Keratinocyte (primary cell): ENCODE data around the gene RHOC.

Source experiments
- CTCF ChIP-seq, 3 experiments: IDR thresholded peaks in 1 of 3; conservative IDR thresholded peaks in 1 of 3; optimal IDR thresholded peaks in 1 of 3; 2 replicates in 2 of 3; 3 replicates in 1 of 3; pipeline versions ENCODE3 to v1.5.1; 2011; ENCODE audit warnings: low read length in 3 of 3, mild to moderate bottlenecking in 3 of 3, moderate library complexity in 2 of 3, control low read depth in 1 of 3, inconsistent platforms in 1 of 3; ENCODE audit not compliant: insufficient read depth in 2 of 3; ENCODE audit errors: extremely low read depth in 1 of 3
- EZH2 ChIP-seq: IDR thresholded peaks from one replicate; pipeline ENCODE4 v1.6.1; 2012; ENCODE audit warnings: inconsistent platforms, mild to moderate bottlenecking, low read length, moderate library complexity

- TF ChIP-seq CTCF (optimal IDR thresholded peaks at IDR 0.05 in 1 of 3, IDR thresholded peaks at IDR 0.05 in 1 of 3, conservative IDR thresholded peaks at IDR 0.05 in 1 of 3; ENCODE audit: extremely low read depth in 1 of 3, insufficient read depth in 2 of 3, low read length in 3 of 3) (no peak), EZH2 (no peak)
These were observed 13.1 kb downstream of the RHOC start for GRCh38 chr1:112693821-112694220.
